GM20000 (cell line): ENCODE data around the gene NT5DC3.

ENCODE experiments used
- DNase-seq: peaks from one replicate; pipeline ENCODE4 v3.0.0; 2012; ENCODE audit warnings: low spot score
- CTCF ChIP-seq: IDR thresholded peaks from 2 replicates; pipeline ENCODE4 v1.5.1; 2012; ENCODE audit warnings: mild to moderate bottlenecking, control low read depth; ENCODE audit errors: extremely low read depth, missing control alignments

The NT5DC3 gene

GRCh38 chr12:103743788-103744187 lies 97.2 kb downstream of the NT5DC3 start:
- DNase-seq, result no peak
- no peak for TF ChIP-seq CTCF

- DNase-seq, result no peak
These were observed 98.6 kb downstream of the NT5DC3 start for GRCh38 chr12:103742349-103742932.

GRCh38 chr12:103737881-103738280 lies 103.2 kb downstream of the NT5DC3 start:
- DNase-seq, result no peak
- TF ChIP-seq CTCF, result no peak

More at GRCh38 chr12:103742349-103742932, 98.6 kb downstream of the NT5DC3 start:
- no peak for TF ChIP-seq CTCF

GRCh38 chr12:103736572-103736971 lies 104.5 kb downstream of the NT5DC3 start:
- TF ChIP-seq CTCF, result no peak
- no peak for DNase-seq

GRCh38 chr12:103735291-103735690 lies 105.7 kb downstream of the NT5DC3 start:
- TF ChIP-seq CTCF, result no peak
- no peak for DNase-seq

GRCh38 chr12:103734863-103735262 lies 106.2 kb downstream of the NT5DC3 start:
- no peak for TF ChIP-seq CTCF
- DNase-seq, result no peak

DNA sequence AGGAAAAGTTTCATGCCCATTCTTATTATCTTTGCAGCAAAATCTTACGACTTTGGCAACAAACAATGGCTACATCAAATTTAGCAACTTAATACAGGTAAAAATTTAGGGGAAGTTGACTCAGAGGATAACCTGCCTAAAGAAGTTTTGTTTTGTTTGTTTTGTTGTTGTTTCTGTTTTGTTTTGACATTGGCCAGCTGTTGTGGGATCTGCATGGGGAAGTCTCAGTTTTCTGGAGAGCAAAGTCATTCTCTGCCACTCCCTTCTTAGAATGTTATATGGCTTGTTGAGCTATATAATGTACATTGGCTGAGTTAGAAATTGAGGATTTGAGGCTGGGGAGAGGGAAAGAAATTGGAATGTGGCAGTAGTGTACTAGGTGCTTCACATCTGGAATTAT lies 109.5 kb downstream of the NT5DC3 start:
- DNase-seq, result no peak
- TF ChIP-seq CTCF, result no peak
